Liver (tissue), 9 donors: ENCODE data around the gene RNF41. TPM values are rescaled to one million over a fixed set of nuclear protein-coding genes. Genes with fewer than 3 reads are reported as not detected.

Experiments
- DNase-seq: peaks from one replicate; pipeline ENCODE4 v3.0.0-alpha.2; 2017; ENCODE audit warnings: low spot score
- H3K27ac ChIP-seq, 2 donors: one replicate each; pipeline ENCODE4 v1.7.0; 2013; ENCODE audit warnings: inconsistent platforms in 2 of 2, low read length in 2 of 2, control low read depth in 1 of 2, low read depth in 1 of 2, mild to moderate bottlenecking in 1 of 2
- H3K27me3 ChIP-seq, 4 donors: one replicate each; pipeline versions ENCODE4 v1.6.1 to v1.7.0; 2013; ENCODE audit warnings: low read length in 3 of 4, inconsistent platforms in 1 of 4, mild to moderate bottlenecking in 1 of 4, moderate library complexity in 1 of 4; ENCODE audit not compliant: control insufficient read depth in 4 of 4, insufficient read depth in 4 of 4
- H3K36me3 ChIP-seq, 4 donors: one replicate each; pipeline versions ENCODE4 v1.6.1 to v1.7.0; 2013; ENCODE audit warnings: low read length in 3 of 4, mild to moderate bottlenecking in 3 of 4, low read depth in 1 of 4, moderate library complexity in 1 of 4; ENCODE audit not compliant: control insufficient read depth in 4 of 4, insufficient read depth in 3 of 4
- H3K4me1 ChIP-seq, 4 donors: one replicate each; pipeline versions ENCODE4 v1.6.1 to v1.7.0; 2013; ENCODE audit warnings: low read length in 3 of 4, mild to moderate bottlenecking in 3 of 4, moderate library complexity in 1 of 4; ENCODE audit not compliant: control insufficient read depth in 4 of 4, insufficient read depth in 4 of 4
- H3K4me3 ChIP-seq, 3 donors: one replicate each; pipeline versions ENCODE4 v1.6.1 to v1.7.0; 2013; ENCODE audit warnings: low read length in 3 of 3, control low read depth in 1 of 3, low read depth in 1 of 3, mild to moderate bottlenecking in 1 of 3
- H3K9ac ChIP-seq, 2 donors: one replicate each; pipeline ENCODE4 v1.7.0; 2013; ENCODE audit warnings: low read length in 2 of 2, mild to moderate bottlenecking in 2 of 2, moderate library complexity in 2 of 2, control low read depth in 1 of 2, low read depth in 1 of 2
- H3K9me3 ChIP-seq, 4 donors: one replicate each; pipeline versions ENCODE4 v1.6.1 to v1.7.0; 2013; ENCODE audit warnings: low read length in 3 of 4; ENCODE audit not compliant: control insufficient read depth in 4 of 4
- EGR1 ChIP-seq, 2 donors: IDR thresholded peaks; 2 replicates each; pipeline ENCODE4 v1.6.1; 2016 to 2018; ENCODE audit warnings: antibody characterized with exemption in 2 of 2, low read depth in 2 of 2
- FOXA1 ChIP-seq: IDR thresholded peaks from 2 replicates; pipeline ENCODE4 v1.6.1; 2016; ENCODE audit warnings: antibody characterized with exemption
- FOXA2 ChIP-seq: IDR thresholded peaks from 2 replicates; pipeline ENCODE4 v1.6.1; 2016; ENCODE audit warnings: antibody characterized with exemption
- HNF4A ChIP-seq, 2 donors: conservative IDR thresholded peaks; 2 replicates each; pipeline ENCODE4 v1.6.1; 2016; ENCODE audit warnings: antibody characterized with exemption in 2 of 2, mild to moderate bottlenecking in 2 of 2
- HNF4G ChIP-seq: IDR thresholded peaks from 2 replicates; pipeline ENCODE4 v1.6.1; 2016; ENCODE audit warnings: antibody characterized with exemption
- JUND ChIP-seq, 2 donors: IDR thresholded peaks; 2 replicates each; pipeline ENCODE4 v1.6.1; 2016; ENCODE audit warnings: antibody characterized with exemption in 2 of 2
- NR2F2 ChIP-seq: IDR thresholded peaks from 2 replicates; pipeline ENCODE4 v1.6.1; 2016; ENCODE audit warnings: antibody characterized with exemption
- RAD21 ChIP-seq, 2 donors: IDR thresholded peaks; 2 replicates each; pipeline ENCODE4 v1.6.1; 2016; ENCODE audit warnings: antibody characterized with exemption in 2 of 2, mild to moderate bottlenecking in 2 of 2
- RXRA ChIP-seq, 2 donors: IDR thresholded peaks; 2 replicates each; pipeline ENCODE4 v1.6.1; 2017 to 2018; ENCODE audit warnings: antibody characterized with exemption in 2 of 2, mild to moderate bottlenecking in 1 of 2
- SP1 ChIP-seq: IDR thresholded peaks from 2 replicates; pipeline ENCODE4 v1.6.1; 2018; ENCODE audit warnings: antibody characterized with exemption, mild to moderate bottlenecking
- TAF1 ChIP-seq: conservative IDR thresholded peaks from 2 replicates; pipeline ENCODE4 v1.6.1; 2016; ENCODE audit warnings: antibody characterized with exemption, mild to moderate bottlenecking
- YY1 ChIP-seq: IDR thresholded peaks from 2 replicates; pipeline ENCODE4 v1.6.1; 2016; ENCODE audit warnings: antibody characterized with exemption, mild to moderate bottlenecking
- ZBTB33 ChIP-seq: IDR thresholded peaks from 2 replicates; pipeline ENCODE4 v1.6.1; 2016; ENCODE audit warnings: antibody characterized with exemption
- WGBS: extraction: QIAGEN DNeasy Blood & Tissue Kit; methylation state at CpG from one replicate; pipeline ENCODE4 v1.1.7; 2013; 5-methylcytosine and 5-hydroxymethylcytosine counted together
- polyA plus RNA-seq, 2 donors: library from polyadenylated mRNA; stranded (reverse) in 1 of 2; unstranded in 1 of 2; fragments of 200-250 nt in 1 of 2; fragments of >200 nt in 1 of 2; fragmentation: Nextera tagmentation in 1 of 2; extraction: Ambion mirVana in 1 of 2; gene quantifications; one replicate each; pipeline versions ENCODE4 v1.2.1 to v1.2.3, GENCODE V29; 2013 to 2015
- total RNA-seq, 2 donors: library from RNA; depleted of rRNA; stranded (reverse); fragments of >200 nt; gene quantifications; one replicate each; pipeline ENCODE4 v1.2.3, GENCODE V29; 2014
- TF ChIP-seq, protein P1 (sequence below): fragments of 150-350 bp; IDR thresholded peaks from 2 replicates; pipeline ENCODE4 v1.5.1; 2017; ENCODE audit warnings: improper control_type of control experiment, low read depth, low read length; ENCODE audit not compliant: missing input control
- TF ChIP-seq, protein P2 (sequence below): IDR thresholded peaks from 2 replicates; pipeline ENCODE4 v1.6.1; 2016; ENCODE audit warnings: antibody characterized with exemption
- TF ChIP-seq, protein P3 (sequence below): IDR thresholded peaks from 2 replicates; pipeline ENCODE4 v1.6.1; 2016; ENCODE audit warnings: antibody characterized with exemption, mild to moderate bottlenecking
- TF ChIP-seq, protein P4 (sequence below): IDR thresholded peaks from 2 replicates; pipeline ENCODE4 v1.6.1; 2016; ENCODE audit warnings: antibody characterized with exemption
- donor health status: healthy.
- donor health status: healthy.
- donor health status: healthy.
- donor health status: healthy.
- donor health status: healthy.

The RNF41 gene
- total and polyA plus RNA-seq, 4 donors: 7.6 to 31.8 (median 16.8) TPM

DNA sequence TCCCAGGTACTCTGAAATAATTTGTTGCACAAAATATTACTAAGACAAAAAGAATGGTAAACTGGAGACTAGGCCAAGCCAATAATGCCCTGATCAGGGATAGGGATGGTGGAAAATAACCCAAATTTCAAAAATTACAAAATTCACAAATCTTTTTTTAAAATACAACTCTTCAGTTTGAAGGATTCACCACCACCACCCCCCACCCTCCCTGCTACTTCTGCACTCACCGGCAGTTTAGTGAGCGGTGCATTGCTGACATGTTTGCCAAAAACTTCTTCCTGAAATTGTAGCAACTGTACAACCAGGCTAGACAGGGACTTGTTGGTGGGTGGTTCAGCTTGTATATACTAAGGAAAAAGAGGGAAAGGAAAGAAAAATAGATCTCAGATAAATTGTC lies 34.8 kb downstream of the RNF41 start:
- H3K9me3 ChIP-seq: no peaks in the 10 kb centered on the region
- no peaks in the 10 kb centered on the region for H3K27me3 ChIP-seq
- WGBS: 62% methylated on average over 2 of the region's 2 CpGs
- peaks cover 8 to 29% (median 25%) of the 10 kb centered on the region in 4 donors for H3K36me3 ChIP-seq
- H3K9ac ChIP-seq: no peak overlapping the region
- peaks cover 0 to 24% (median 18%) of the 10 kb centered on the region in 4 donors for H3K4me1 ChIP-seq
- H3K4me3 ChIP-seq: no peak overlapping the region
- TF ChIP-seq RXRA (IDR thresholded peaks at IDR 0.05) (no peak), YY1 (no peak), ZBTB33 (no peak), RAD21 (IDR thresholded peaks at IDR 0.05) (no peak), FOXA1 (no peak), FOXA2 (no peak), JUND (IDR thresholded peaks at IDR 0.05) (no peak), NR2F2 (no peak), HNF4G (no peak), HNF4A (conservative IDR thresholded peaks at IDR 0.05) (no peak), SP1 (no peak), TAF1 (no peak)
- TF ChIP-seq, protein P1, sequence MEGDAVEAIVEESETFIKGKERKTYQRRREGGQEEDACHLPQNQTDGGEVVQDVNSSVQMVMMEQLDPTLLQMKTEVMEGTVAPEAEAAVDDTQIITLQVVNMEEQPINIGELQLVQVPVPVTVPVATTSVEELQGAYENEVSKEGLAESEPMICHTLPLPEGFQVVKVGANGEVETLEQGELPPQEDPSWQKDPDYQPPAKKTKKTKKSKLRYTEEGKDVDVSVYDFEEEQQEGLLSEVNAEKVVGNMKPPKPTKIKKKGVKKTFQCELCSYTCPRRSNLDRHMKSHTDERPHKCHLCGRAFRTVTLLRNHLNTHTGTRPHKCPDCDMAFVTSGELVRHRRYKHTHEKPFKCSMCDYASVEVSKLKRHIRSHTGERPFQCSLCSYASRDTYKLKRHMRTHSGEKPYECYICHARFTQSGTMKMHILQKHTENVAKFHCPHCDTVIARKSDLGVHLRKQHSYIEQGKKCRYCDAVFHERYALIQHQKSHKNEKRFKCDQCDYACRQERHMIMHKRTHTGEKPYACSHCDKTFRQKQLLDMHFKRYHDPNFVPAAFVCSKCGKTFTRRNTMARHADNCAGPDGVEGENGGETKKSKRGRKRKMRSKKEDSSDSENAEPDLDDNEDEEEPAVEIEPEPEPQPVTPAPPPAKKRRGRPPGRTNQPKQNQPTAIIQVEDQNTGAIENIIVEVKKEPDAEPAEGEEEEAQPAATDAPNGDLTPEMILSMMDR: no peak
- TF ChIP-seq, protein P2, sequence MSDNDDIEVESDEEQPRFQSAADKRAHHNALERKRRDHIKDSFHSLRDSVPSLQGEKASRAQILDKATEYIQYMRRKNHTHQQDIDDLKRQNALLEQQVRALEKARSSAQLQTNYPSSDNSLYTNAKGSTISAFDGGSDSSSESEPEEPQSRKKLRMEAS: no peak
- TF ChIP-seq, protein P3, sequence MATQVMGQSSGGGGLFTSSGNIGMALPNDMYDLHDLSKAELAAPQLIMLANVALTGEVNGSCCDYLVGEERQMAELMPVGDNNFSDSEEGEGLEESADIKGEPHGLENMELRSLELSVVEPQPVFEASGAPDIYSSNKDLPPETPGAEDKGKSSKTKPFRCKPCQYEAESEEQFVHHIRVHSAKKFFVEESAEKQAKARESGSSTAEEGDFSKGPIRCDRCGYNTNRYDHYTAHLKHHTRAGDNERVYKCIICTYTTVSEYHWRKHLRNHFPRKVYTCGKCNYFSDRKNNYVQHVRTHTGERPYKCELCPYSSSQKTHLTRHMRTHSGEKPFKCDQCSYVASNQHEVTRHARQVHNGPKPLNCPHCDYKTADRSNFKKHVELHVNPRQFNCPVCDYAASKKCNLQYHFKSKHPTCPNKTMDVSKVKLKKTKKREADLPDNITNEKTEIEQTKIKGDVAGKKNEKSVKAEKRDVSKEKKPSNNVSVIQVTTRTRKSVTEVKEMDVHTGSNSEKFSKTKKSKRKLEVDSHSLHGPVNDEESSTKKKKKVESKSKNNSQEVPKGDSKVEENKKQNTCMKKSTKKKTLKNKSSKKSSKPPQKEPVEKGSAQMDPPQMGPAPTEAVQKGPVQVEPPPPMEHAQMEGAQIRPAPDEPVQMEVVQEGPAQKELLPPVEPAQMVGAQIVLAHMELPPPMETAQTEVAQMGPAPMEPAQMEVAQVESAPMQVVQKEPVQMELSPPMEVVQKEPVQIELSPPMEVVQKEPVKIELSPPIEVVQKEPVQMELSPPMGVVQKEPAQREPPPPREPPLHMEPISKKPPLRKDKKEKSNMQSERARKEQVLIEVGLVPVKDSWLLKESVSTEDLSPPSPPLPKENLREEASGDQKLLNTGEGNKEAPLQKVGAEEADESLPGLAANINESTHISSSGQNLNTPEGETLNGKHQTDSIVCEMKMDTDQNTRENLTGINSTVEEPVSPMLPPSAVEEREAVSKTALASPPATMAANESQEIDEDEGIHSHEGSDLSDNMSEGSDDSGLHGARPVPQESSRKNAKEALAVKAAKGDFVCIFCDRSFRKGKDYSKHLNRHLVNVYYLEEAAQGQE: no peak
- no peak for DNase-seq
- no peak overlapping the region for H3K27ac ChIP-seq

DNA sequence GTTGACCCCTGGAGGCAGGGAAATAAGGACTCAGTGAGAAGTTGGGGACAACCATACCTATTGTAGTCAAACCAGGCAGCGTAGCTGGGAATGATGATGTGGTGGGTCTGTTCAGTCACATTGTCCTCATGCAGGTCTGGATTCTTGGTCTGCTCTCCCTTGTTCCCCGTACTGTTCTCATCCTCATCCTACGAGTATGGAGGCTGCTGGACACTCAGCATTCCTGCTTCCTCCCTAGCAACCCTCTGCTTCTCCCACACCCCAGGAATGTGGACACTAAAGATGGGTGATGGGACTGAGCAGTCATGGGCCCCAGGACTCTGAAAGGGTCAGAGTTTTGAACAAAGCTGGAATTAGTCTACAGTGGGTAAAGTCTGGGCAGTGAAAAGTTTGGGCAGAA lies 43.4 kb downstream of the RNF41 start:
- no peak overlapping the region for H3K4me3 ChIP-seq
- H3K36me3 ChIP-seq: peaks cover 15 to 73% (median 52%) of the 10 kb centered on the region in 4 donors
- TF ChIP-seq EGR1 (IDR thresholded peaks at IDR 0.05; ENCODE audit: low read depth in 2 of 2) (no peak), TAF1 (no peak), FOXA1 (no peak), ZBTB33 (no peak), FOXA2 (no peak), YY1 (no peak)
- TF ChIP-seq, protein P3: no peak
- TF ChIP-seq, protein P2: no peak
- TF ChIP-seq, protein P4, sequence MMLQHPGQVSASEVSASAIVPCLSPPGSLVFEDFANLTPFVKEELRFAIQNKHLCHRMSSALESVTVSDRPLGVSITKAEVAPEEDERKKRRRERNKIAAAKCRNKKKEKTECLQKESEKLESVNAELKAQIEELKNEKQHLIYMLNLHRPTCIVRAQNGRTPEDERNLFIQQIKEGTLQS: no peak
- no peak for DNase-seq
- no peaks in the 10 kb centered on the region for H3K9me3 ChIP-seq
- 93% methylated on average over 3 of the region's 3 CpGs for WGBS
- no peak overlapping the region for H3K9ac ChIP-seq
- no peak overlapping the region for H3K27ac ChIP-seq
- no peaks in the 10 kb centered on the region for H3K27me3 ChIP-seq
- no peaks in the 10 kb centered on the region for H3K4me1 ChIP-seq
